ENCODE results near the gene LYSMD3.

Gene LYSMD3

GRCh38 chr5:90550963-90551362, 21.6 kb upstream of the LYSMD3 start:
- Histone ChIP-seq H3K9ac (ENCODE audit: low read depth, low read length, poor library complexity, severe bottlenecking) (no peak overlapping the region), H3K27me3 (ENCODE audit: insufficient read depth, low read length, poor library complexity, severe bottlenecking) (no peaks in the 10 kb centered on the region), H3F3A (ENCODE audit: low read depth) (no peaks in the 10 kb centered on the region), H3K4me2 (ENCODE audit: low read depth, low read length, poor library complexity, severe bottlenecking) (no peak overlapping the region), H3K4me1 (ENCODE audit: insufficient read depth, low read length, poor library complexity, severe bottlenecking) (no peaks in the 10 kb centered on the region), H4K20me1 (ENCODE audit: insufficient read depth, low read length, poor library complexity, severe bottlenecking) (no peaks in the 10 kb centered on the region), H3K4me3 (ENCODE audit: low read length, poor library complexity, severe bottlenecking) (no peak overlapping the region), H3K79me2 (ENCODE audit: insufficient read depth, low read length) (no peaks in the 10 kb centered on the region), H3K36me3 (ENCODE audit: insufficient read depth, low read length) (no peaks in the 10 kb centered on the region), H2AFZ (ENCODE audit: low read length) (no peak overlapping the region), H3K9me3 (ENCODE audit: insufficient read depth, low read depth, low read length) (no peaks in the 10 kb centered on the region), H3K9me2 (replicated peaks; ENCODE audit: low read depth, low read length) (no peaks in the 10 kb centered on the region)
- no peak for TF ChIP-seq CTCF (conservative IDR thresholded peaks at IDR 0.05; ENCODE audit: low read length)
- no peak for TF ChIP-seq EZH2phosphoT487 (IDR thresholded peaks at IDR 0.05; ENCODE audit: borderline replicate concordance)

GRCh38 chr5:90549729-90550275, 20.4 kb upstream of the LYSMD3 start:
- no peaks in the 10 kb centered on the region for H3K36me3 ChIP-seq (ENCODE audit: insufficient read depth, low read length)
- H2AFZ ChIP-seq (ENCODE audit: low read length) = no peak overlapping the region
- H3K9me3 ChIP-seq (ENCODE audit: insufficient read depth, low read depth, low read length) = no peaks in the 10 kb centered on the region
- H3F3A ChIP-seq (ENCODE audit: low read depth) = no peaks in the 10 kb centered on the region
- no peaks in the 10 kb centered on the region for H3K79me2 ChIP-seq (ENCODE audit: insufficient read depth, low read length)
- TF ChIP-seq CTCF (conservative IDR thresholded peaks at IDR 0.05; ENCODE audit: low read length) (no peak), EZH2phosphoT487 (IDR thresholded peaks at IDR 0.05; ENCODE audit: borderline replicate concordance) (no peak)
- H4K20me1 ChIP-seq (ENCODE audit: insufficient read depth, low read length, poor library complexity, severe bottlenecking) = no peaks in the 10 kb centered on the region
- no peaks in the 10 kb centered on the region for H3K4me1 ChIP-seq (ENCODE audit: insufficient read depth, low read length, poor library complexity, severe bottlenecking)
- H3K9ac ChIP-seq (ENCODE audit: low read depth, low read length, poor library complexity, severe bottlenecking) = no peak overlapping the region
- H3K4me3 ChIP-seq (ENCODE audit: low read length, poor library complexity, severe bottlenecking) = no peak overlapping the region
- no peaks in the 10 kb centered on the region for H3K27me3 ChIP-seq (ENCODE audit: insufficient read depth, low read length, poor library complexity, severe bottlenecking)
- no peak overlapping the region for H3K4me2 ChIP-seq (ENCODE audit: low read depth, low read length, poor library complexity, severe bottlenecking)
- no peaks in the 10 kb centered on the region for H3K9me2 ChIP-seq (replicated peaks; ENCODE audit: low read depth, low read length)

GRCh38 chr5:90549223-90549622, 19.8 kb upstream of the LYSMD3 start:
- Histone ChIP-seq H3F3A (ENCODE audit: low read depth) (no peaks in the 10 kb centered on the region), H2AFZ (ENCODE audit: low read length) (no peak overlapping the region)
- TF ChIP-seq CTCF (conservative IDR thresholded peaks at IDR 0.05; ENCODE audit: low read length) (no peak), EZH2phosphoT487 (IDR thresholded peaks at IDR 0.05; ENCODE audit: borderline replicate concordance) (no peak)

More at GRCh38 chr5:90549223-90549622, 19.8 kb upstream of the LYSMD3 start:
- no peak overlapping the region for H3K4me3 ChIP-seq (ENCODE audit: low read length, poor library complexity, severe bottlenecking)
- H3K36me3 ChIP-seq (ENCODE audit: insufficient read depth, low read length) = no peaks in the 10 kb centered on the region
- no peaks in the 10 kb centered on the region for H3K9me2 ChIP-seq (replicated peaks; ENCODE audit: low read depth, low read length)
- H3K9me3 ChIP-seq (ENCODE audit: insufficient read depth, low read depth, low read length) = no peaks in the 10 kb centered on the region
- H3K4me1 ChIP-seq (ENCODE audit: insufficient read depth, low read length, poor library complexity, severe bottlenecking) = no peaks in the 10 kb centered on the region
- H4K20me1 ChIP-seq (ENCODE audit: insufficient read depth, low read length, poor library complexity, severe bottlenecking) = no peaks in the 10 kb centered on the region
- no peak overlapping the region for H3K9ac ChIP-seq (ENCODE audit: low read depth, low read length, poor library complexity, severe bottlenecking)
- no peaks in the 10 kb centered on the region for H3K27me3 ChIP-seq (ENCODE audit: insufficient read depth, low read length, poor library complexity, severe bottlenecking)
- no peaks in the 10 kb centered on the region for H3K79me2 ChIP-seq (ENCODE audit: insufficient read depth, low read length)
- no peak overlapping the region for H3K4me2 ChIP-seq (ENCODE audit: low read depth, low read length, poor library complexity, severe bottlenecking)
